Middle frontal gyrus (tissue), 1 donor: ENCODE data around the gene IL10.
"Not testable (repeated sequence)": the region's sequence is repeated elsewhere in the genome, so short reads cannot be mapped to it uniquely, and the experiment has no call there.

Experiments used
- DNase-seq: peaks from one replicate; pipeline ENCODE4 v3.0.0-alpha.2; 2015; ENCODE audit warnings: low spot score; ENCODE audit errors: extremely low spot score

IL10 gene

GRCh38 chr1:206794294-206794908 is 22.1 kb upstream of the IL10 start:
- DNase-seq = no peak

GRCh38 chr1:206793620-206794019 is 21.3 kb upstream of the IL10 start:
- no peak for DNase-seq

- DNase-seq = no peak
Measured at GRCh38 chr1:206792939-206793607, 20.8 kb upstream of the IL10 start.

- no peak for DNase-seq
Measured at GRCh38 chr1:206790502-206791250, 18.4 kb upstream of the IL10 start.

- no peak for DNase-seq
Measured at GRCh38 chr1:206788487-206789050, 16.3 kb upstream of the IL10 start.

- DNase-seq = no peak
Measured at GRCh38 chr1:206787891-206788290, 15.6 kb upstream of the IL10 start.

GRCh38 chr1:206786212-206786886 is 14.1 kb upstream of the IL10 start:
- no peak for DNase-seq

- DNase-seq = no peak
Measured at GRCh38 chr1:206785182-206785765, 13.0 kb upstream of the IL10 start.

GRCh38 chr1:206784471-206784903 is 12.2 kb upstream of the IL10 start:
- no peak for DNase-seq

GRCh38 chr1:206783506-206783905 is 11.2 kb upstream of the IL10 start:
- DNase-seq = no peak

GRCh38 chr1:206782448-206782847 is 10.2 kb upstream of the IL10 start:
- no peak for DNase-seq

GRCh38 chr1:206779638-206780037 is 7.3 kb upstream of the IL10 start:
- no peak for DNase-seq

- DNase-seq = not testable (repeated sequence)
Measured at GRCh38 chr1:206778911-206779310, 6.6 kb upstream of the IL10 start.

GRCh38 chr1:206778031-206778430 is 5.7 kb upstream of the IL10 start:
- DNase-seq = no peak

GRCh38 chr1:206776229-206776628 is 3.9 kb upstream of the IL10 start:
- no peak for DNase-seq

GRCh38 chr1:206774093-206774492 is 1.8 kb upstream of the IL10 start:
- DNase-seq = no peak

- DNase-seq = no peak
Measured at GRCh38 chr1:206771338-206771692, 979 bp downstream of the IL10 start.

GRCh38 chr1:206770531-206771337 is 1.6 kb downstream of the IL10 start, which contains the start of gene IL19:
TSS of gene IL19 (plus strand) at chr1:206770773. CDS start at chr1:206836663, 65,890 bp downstream.
- no peak for DNase-seq

GRCh38 chr1:206769304-206769731 is 3.0 kb downstream of the IL10 start:
- DNase-seq = no peak
